GM20431 (cell line): ENCODE data around the gene MUS81.

Experiments
- in situ Hi-C: fragments of 300-500 bp; cut with MseI, MboI; formaldehyde crosslinking; loops from one replicate; pipeline ENCODE4 v1.15.0; 2020; ENCODE audit warnings: low sequenced_read_pairs; ENCODE audit not compliant: unreplicated experiment

Gene MUS81

GRCh38 chr11:65857853-65858680 lies 2.2 kb upstream of the MUS81 start, which contains the start of gene CFL1:
Gene CFL1, minus strand, starts transcription at chr11:65858180. Its CDS starts 81 bp downstream, at chr11:65858099.
- in situ Hi-C loops: no loop called here

- in situ Hi-C loops: no loop called here
Measured at GRCh38 chr11:65858681-65859087, 1.5 kb upstream of the MUS81 start.

- in situ Hi-C loops: no loop called here
Measured at GRCh38 chr11:65859095-65859811, 980 bp upstream of the MUS81 start.

GRCh38 chr11:65859812-65860277 lies 388 bp upstream of the MUS81 start:
- in situ Hi-C loops: no loop called here

GRCh38 chr11:65861165-65861505 lies 902 bp downstream of the MUS81 start:
- in situ Hi-C loops: no loop called here

GRCh38 chr11:65861533-65862183 lies 1.4 kb downstream of the MUS81 start:
- in situ Hi-C loops: no loop called here

GRCh38 chr11:65862191-65862735 lies 2.0 kb downstream of the MUS81 start:
- in situ Hi-C loops: no loop called here

GRCh38 chr11:65862941-65863888 lies 3.0 kb downstream of the MUS81 start:
- in situ Hi-C loops: no loop called here

- in situ Hi-C loops: no loop called here
Measured at GRCh38 chr11:65863889-65864705, 3.9 kb downstream of the MUS81 start.

GRCh38 chr11:65864706-65865471 lies 4.7 kb downstream of the MUS81 start:
- in situ Hi-C loops: no loop called here

- in situ Hi-C loops: no loop called here
Measured at GRCh38 chr11:65865550-65866172, 5.4 kb downstream of the MUS81 start.

GRCh38 chr11:65866509-65867283 lies 6.5 kb downstream of the MUS81 start:
- in situ Hi-C loops: no loop called here

GRCh38 chr11:65867284-65868071 lies 7.2 kb downstream of the MUS81 start:
- in situ Hi-C loops: no loop called here

- in situ Hi-C loops: no loop called here
Measured at GRCh38 chr11:65868076-65868667, 7.9 kb downstream of the MUS81 start.

- in situ Hi-C loops: no loop called here
Measured at GRCh38 chr11:65868907-65869306, 8.7 kb downstream of the MUS81 start.
